ENCODE data around the gene NVL.
"Not testable (repeated sequence)": the region's sequence is repeated elsewhere in the genome, so short reads cannot be mapped to it uniquely, and the experiment has no call there.

The NVL gene

GRCh38 chr1:224312025-224312424, 17.9 kb downstream of the NVL start:
- TF ChIP-seq ISL1 (CRISPR knock-in tag; IDR thresholded peaks at IDR 0.05) (no peak), ZNF565 (CRISPR knock-in tag; conservative IDR thresholded peaks at IDR 0.05; ENCODE audit: low read depth) (no peak), CSDC2 (CRISPR knock-in tag; IDR thresholded peaks at IDR 0.05) (no peak), PPARA (CRISPR knock-in tag; IDR thresholded peaks at IDR 0.05; ENCODE audit: borderline replicate concordance) (no peak), OSR1 (CRISPR knock-in tag; IDR thresholded peaks at IDR 0.05) (no peak)
- TF ChIP-seq, protein P1, sequence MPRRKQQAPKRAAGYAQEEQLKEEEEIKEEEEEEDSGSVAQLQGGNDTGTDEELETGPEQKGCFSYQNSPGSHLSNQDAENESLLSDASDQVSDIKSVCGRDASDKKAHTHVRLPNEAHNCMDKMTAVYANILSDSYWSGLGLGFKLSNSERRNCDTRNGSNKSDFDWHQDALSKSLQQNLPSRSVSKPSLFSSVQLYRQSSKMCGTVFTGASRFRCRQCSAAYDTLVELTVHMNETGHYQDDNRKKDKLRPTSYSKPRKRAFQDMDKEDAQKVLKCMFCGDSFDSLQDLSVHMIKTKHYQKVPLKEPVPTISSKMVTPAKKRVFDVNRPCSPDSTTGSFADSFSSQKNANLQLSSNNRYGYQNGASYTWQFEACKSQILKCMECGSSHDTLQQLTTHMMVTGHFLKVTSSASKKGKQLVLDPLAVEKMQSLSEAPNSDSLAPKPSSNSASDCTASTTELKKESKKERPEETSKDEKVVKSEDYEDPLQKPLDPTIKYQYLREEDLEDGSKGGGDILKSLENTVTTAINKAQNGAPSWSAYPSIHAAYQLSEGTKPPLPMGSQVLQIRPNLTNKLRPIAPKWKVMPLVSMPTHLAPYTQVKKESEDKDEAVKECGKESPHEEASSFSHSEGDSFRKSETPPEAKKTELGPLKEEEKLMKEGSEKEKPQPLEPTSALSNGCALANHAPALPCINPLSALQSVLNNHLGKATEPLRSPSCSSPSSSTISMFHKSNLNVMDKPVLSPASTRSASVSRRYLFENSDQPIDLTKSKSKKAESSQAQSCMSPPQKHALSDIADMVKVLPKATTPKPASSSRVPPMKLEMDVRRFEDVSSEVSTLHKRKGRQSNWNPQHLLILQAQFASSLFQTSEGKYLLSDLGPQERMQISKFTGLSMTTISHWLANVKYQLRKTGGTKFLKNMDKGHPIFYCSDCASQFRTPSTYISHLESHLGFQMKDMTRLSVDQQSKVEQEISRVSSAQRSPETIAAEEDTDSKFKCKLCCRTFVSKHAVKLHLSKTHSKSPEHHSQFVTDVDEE (CRISPR knock-in tag; IDR thresholded peaks at IDR 0.05), result no peak
- no peak for ATAC-seq

DNA sequence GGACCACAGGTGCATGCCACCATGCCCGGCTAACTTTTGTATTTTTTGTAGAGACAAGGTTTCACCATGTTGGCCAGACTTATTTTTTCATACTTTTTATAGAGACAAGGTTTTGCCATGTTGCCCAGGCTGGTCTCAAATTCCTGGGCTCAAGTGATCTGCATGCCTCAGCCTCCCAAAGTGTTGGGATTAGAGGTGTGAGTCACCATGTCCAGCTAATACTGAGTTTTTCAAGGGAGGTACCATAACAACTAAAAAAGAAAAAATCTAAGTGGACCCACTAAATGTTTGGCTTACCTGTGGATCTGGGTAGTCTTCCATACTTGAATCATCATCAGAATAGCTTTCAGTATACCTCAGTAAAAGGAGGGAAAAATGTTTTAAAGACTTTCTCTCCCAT, 18.5 kb downstream of the NVL start:
- ATAC-seq, result not testable (repeated sequence)

- TF ChIP-seq TOX (CRISPR knock-in tag; IDR thresholded peaks at IDR 0.05; ENCODE audit: borderline replicate concordance), result no peak
- no peak for TF ChIP-seq ZNF8 (CRISPR knock-in tag; IDR thresholded peaks at IDR 0.05)
- TF ChIP-seq, protein P2, sequence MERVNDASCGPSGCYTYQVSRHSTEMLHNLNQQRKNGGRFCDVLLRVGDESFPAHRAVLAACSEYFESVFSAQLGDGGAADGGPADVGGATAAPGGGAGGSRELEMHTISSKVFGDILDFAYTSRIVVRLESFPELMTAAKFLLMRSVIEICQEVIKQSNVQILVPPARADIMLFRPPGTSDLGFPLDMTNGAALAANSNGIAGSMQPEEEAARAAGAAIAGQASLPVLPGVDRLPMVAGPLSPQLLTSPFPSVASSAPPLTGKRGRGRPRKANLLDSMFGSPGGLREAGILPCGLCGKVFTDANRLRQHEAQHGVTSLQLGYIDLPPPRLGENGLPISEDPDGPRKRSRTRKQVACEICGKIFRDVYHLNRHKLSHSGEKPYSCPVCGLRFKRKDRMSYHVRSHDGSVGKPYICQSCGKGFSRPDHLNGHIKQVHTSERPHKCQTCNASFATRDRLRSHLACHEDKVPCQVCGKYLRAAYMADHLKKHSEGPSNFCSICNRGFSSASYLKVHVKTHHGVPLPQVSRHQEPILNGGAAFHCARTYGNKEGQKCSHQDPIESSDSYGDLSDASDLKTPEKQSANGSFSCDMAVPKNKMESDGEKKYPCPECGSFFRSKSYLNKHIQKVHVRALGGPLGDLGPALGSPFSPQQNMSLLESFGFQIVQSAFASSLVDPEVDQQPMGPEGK (CRISPR knock-in tag; IDR thresholded peaks at IDR 0.05; ENCODE audit: borderline replicate concordance), result no peak
- TF ChIP-seq GLIS3 (CRISPR knock-in tag; IDR thresholded peaks at IDR 0.05), result no peak
- ATAC-seq, result no peak
Measured at GRCh38 chr1:224308064-224308463, 21.9 kb downstream of the NVL start.

DNA sequence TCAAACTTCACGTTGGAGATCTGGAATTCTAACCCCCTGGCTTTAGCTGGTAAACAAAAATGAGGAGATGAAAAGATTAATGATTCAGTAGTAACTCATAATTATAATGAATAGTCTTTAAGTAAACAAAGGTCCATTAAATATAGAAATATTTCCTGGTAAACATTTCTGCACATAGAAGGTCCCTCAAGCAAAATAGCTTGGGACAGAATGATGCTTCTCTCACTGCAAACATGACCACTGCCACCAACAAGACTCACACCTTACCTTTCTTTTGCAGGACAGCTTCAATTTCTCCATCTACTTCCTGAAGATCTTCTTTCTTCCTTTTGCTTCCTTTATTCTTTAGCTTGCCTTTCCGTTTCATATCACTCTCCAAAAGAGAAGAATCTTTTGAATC, 25.2 kb downstream of the NVL start:
- no peak for ATAC-seq
- TF ChIP-seq ISL1 (CRISPR knock-in tag; IDR thresholded peaks at IDR 0.05) (no peak), SNAI2 (CRISPR knock-in tag; IDR thresholded peaks at IDR 0.05) (no peak), RARB (CRISPR knock-in tag; IDR thresholded peaks at IDR 0.05) (no peak), POU6F1 (CRISPR knock-in tag; IDR thresholded peaks at IDR 0.05; ENCODE audit: borderline replicate concordance, low read depth) (no peak), TCF4 (CRISPR knock-in tag; IDR thresholded peaks at IDR 0.05; ENCODE audit: borderline replicate concordance) (no peak), OSR1 (CRISPR knock-in tag; IDR thresholded peaks at IDR 0.05) (no peak), PPARA (CRISPR knock-in tag; IDR thresholded peaks at IDR 0.05; ENCODE audit: borderline replicate concordance) (no peak), CSRNP3 (CRISPR knock-in tag; IDR thresholded peaks at IDR 0.05) (no peak), ZC3H10 (CRISPR knock-in tag; IDR thresholded peaks at IDR 0.05) (no peak), CSDC2 (CRISPR knock-in tag; IDR thresholded peaks at IDR 0.05) (no peak), ARNTL (CRISPR knock-in tag; IDR thresholded peaks at IDR 0.05; ENCODE audit: borderline replicate concordance, low read depth) (no peak)
- TF ChIP-seq, protein P3, sequence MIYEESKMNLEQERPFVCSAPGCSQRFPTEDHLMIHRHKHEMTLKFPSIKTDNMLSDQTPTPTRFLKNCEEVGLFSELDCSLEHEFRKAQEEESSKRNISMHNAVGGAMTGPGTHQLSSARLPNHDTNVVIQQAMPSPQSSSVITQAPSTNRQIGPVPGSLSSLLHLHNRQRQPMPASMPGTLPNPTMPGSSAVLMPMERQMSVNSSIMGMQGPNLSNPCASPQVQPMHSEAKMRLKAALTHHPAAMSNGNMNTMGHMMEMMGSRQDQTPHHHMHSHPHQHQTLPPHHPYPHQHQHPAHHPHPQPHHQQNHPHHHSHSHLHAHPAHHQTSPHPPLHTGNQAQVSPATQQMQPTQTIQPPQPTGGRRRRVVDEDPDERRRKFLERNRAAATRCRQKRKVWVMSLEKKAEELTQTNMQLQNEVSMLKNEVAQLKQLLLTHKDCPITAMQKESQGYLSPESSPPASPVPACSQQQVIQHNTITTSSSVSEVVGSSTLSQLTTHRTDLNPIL (CRISPR knock-in tag; IDR thresholded peaks at IDR 0.05; ENCODE audit: low read depth), result no peak

- TF ChIP-seq CSDC2 (CRISPR knock-in tag; IDR thresholded peaks at IDR 0.05) (no peak), ZNF70 (CRISPR knock-in tag; IDR thresholded peaks at IDR 0.05) (no peak), ARNTL (CRISPR knock-in tag; IDR thresholded peaks at IDR 0.05; ENCODE audit: borderline replicate concordance, low read depth) (no peak), ESRRG (CRISPR knock-in tag; IDR thresholded peaks at IDR 0.05) (no peak), PPARA (CRISPR knock-in tag; IDR thresholded peaks at IDR 0.05; ENCODE audit: borderline replicate concordance) (no peak), RARB (CRISPR knock-in tag; IDR thresholded peaks at IDR 0.05) (no peak)
- TF ChIP-seq, protein P2 (CRISPR knock-in tag; IDR thresholded peaks at IDR 0.05; ENCODE audit: borderline replicate concordance), result no peak
- ATAC-seq, result no peak
Measured at GRCh38 chr1:224302947-224303346, 27.0 kb downstream of the NVL start.
